ENCODE results near the gene CAPN11.

CAPN11 gene

DNA sequence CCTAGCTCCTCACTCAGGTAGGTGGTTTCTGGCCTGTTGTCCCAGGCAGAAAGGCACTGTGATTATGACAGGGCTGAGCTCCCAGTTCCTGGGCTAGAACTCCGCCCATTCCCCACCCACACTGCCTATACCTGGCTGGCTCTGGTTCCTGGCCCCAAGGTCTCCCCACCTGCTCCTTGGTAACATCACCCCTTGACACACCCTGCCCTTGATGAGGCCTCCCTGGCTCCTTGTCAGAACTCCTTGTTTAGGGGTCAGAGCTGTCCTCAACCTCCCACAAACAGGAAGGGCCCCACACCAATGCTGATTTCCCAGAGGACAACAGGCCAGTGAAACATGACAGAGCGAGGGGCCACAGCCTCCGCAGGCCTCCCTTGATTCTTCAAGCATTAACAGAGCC, 42.6 kb downstream of the CAPN11 start:
- no peak overlapping the region; a peak in 1 of 22 replicates for H3K27ac ChIP-seq
- H3K4me3 ChIP-seq: no peak overlapping the region
- H4K20me1 ChIP-seq: no peaks in the 10 kb centered on the region
- H3K9me3 ChIP-seq (replicated peaks in 1 of 11): no peaks in the 10 kb centered on the region
- peaks cover 5 to 30% (median 20%) of the 10 kb centered on the region in 10 experiments; a peak in 18 of 20 replicates for H3K4me1 ChIP-seq
- TF ChIP-seq Cebpa-rat (IDR thresholded peaks at IDR 0.05): no peak
- H3K27me3 ChIP-seq: no peaks in the 10 kb centered on the region; a peak in 1 of 22 replicates
- H3K9ac ChIP-seq: peak overlapping the region in 2 of 11 experiments; percentile 0 to 4; a peak in 3 of 22 replicates
- H3K36me3 ChIP-seq: no peaks in the 10 kb centered on the region
- peak overlapping the region in 10 of 11 experiments; percentile 28 to 81 (median 66); a peak in 19 of 22 replicates for H3K4me2 ChIP-seq

GRCh38 chr6:44201638-44202303, 43.2 kb downstream of the CAPN11 start:
- no peaks in the 10 kb centered on the region; a peak in 1 of 22 replicates for H3K27me3 ChIP-seq
- H3K36me3 ChIP-seq: no peaks in the 10 kb centered on the region
- peak overlapping the region in 1 of 11 experiments; percentile 4; a peak in 3 of 22 replicates for H3K9ac ChIP-seq
- no peaks in the 10 kb centered on the region for H3K9me3 ChIP-seq (replicated peaks in 1 of 11)
- TF ChIP-seq Cebpa-rat (IDR thresholded peaks at IDR 0.05): no peak
- H3K4me3 ChIP-seq: no peak overlapping the region
- peak overlapping the region in 10 of 11 experiments; percentile 28 to 81 (median 66); a peak in 18 of 22 replicates for H3K4me2 ChIP-seq
- H3K4me1 ChIP-seq: peaks cover 5 to 30% (median 20%) of the 10 kb centered on the region in 10 experiments; a peak in 18 of 20 replicates
- no peak overlapping the region; a peak in 1 of 22 replicates for H3K27ac ChIP-seq
- H4K20me1 ChIP-seq: no peaks in the 10 kb centered on the region

DNA sequence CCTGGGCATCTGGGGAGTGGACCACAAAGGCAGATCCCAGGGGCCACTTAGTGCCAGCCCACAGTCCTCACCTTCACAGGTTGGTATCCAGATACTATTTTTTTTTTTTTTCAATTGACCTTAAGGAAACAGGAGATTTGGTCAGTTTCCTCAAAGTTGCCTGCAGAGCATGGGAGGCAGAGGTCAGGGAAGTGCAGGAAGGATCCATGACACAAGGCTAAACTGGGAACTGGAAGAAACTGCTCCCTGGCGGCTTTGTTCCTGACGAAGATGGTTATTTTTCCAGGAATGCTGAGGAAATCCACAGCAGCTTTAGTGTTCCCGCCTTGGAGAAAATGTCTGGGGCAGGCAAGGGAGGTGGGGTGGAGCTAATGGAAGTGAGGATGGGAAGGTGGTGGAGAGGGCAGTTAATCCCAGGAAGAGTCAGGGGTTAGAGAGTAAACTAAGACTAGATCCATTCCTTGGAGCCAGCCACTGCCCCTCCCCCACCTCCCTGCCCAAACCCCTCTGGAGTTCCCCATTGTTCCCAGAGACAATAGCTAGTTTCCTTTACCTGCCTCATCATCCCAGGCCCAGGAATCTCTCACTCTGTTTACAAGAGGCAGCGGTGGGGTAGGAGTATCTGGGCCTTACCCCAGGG, 43.8 kb downstream of the CAPN11 start:
- Histone ChIP-seq H3K4me2 (peak overlapping the region in 7 of 11 experiments; percentile 59 to 81 (median 70); a peak in 11 of 22 replicates), H4K20me1 (no peaks in the 10 kb centered on the region), H3K9me3 (replicated peaks in 1 of 11) (no peaks in the 10 kb centered on the region), H3K4me3 (no peak overlapping the region), H3K27ac (no peak overlapping the region), H3K27me3 (no peaks in the 10 kb centered on the region; a peak in 1 of 22 replicates), H3K36me3 (no peaks in the 10 kb centered on the region), H3K4me1 (peaks cover 5 to 30% (median 20%) of the 10 kb centered on the region in 10 experiments; a peak in 18 of 20 replicates), H3K9ac (no peak overlapping the region)
- no peak for TF ChIP-seq Cebpa-rat (IDR thresholded peaks at IDR 0.05)

DNA sequence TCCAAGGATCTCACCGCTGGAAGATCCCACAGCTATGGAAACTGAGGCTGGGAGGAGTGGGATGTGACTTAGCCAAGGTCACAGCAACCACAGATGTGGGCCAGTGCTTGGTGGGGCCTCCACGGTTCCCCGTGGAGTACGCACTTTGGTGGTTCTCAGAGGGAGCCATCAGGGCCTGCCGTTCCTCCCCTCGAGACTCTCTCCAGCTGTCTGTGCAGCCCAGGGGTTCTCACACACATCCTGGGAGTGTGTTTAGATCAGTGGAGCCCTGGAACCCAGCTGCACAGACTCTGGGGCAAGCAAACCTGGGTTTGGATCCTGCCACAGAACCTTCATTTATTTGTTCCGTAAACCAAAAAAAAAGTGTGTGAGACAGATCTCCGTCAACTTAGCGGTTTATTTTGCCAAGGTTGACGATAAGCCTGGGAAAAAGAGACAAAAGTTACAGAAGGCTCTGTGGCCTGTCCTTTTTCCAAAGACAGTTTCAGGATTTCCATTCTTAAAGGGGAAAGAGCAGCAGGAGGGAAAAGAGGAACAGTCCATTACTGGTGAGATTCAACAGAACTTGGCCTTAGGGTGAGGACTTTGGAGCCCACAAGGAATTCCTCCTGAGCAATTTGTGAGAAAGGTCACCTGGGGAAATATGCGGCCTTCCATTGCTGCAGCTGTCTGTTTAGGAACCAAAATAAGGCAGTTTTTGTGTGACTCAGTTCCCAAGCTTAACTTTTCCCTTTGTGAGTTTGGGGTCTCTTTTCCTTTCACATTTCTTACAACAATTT, 44.5 kb downstream of the CAPN11 start:
- no peaks in the 10 kb centered on the region for H3K36me3 ChIP-seq
- no peak overlapping the region for H3K9ac ChIP-seq
- no peaks in the 10 kb centered on the region for H4K20me1 ChIP-seq
- H3K4me2 ChIP-seq: 0 out of 22 replicates have a peak overlapping the region, but pooled peaks of 1 of the 11 experiments have one; percentile 8
- no peak overlapping the region for H3K4me3 ChIP-seq
- no peak for TF ChIP-seq Cebpa-rat (IDR thresholded peaks at IDR 0.05)
- peaks cover 5 to 30% (median 20%) of the 10 kb centered on the region in 10 experiments; a peak in 18 of 20 replicates for H3K4me1 ChIP-seq
- H3K27me3 ChIP-seq: no peaks in the 10 kb centered on the region; a peak in 1 of 22 replicates
- H3K9me3 ChIP-seq (replicated peaks in 1 of 11): no peaks in the 10 kb centered on the region
- H3K27ac ChIP-seq: no peak overlapping the region

DNA sequence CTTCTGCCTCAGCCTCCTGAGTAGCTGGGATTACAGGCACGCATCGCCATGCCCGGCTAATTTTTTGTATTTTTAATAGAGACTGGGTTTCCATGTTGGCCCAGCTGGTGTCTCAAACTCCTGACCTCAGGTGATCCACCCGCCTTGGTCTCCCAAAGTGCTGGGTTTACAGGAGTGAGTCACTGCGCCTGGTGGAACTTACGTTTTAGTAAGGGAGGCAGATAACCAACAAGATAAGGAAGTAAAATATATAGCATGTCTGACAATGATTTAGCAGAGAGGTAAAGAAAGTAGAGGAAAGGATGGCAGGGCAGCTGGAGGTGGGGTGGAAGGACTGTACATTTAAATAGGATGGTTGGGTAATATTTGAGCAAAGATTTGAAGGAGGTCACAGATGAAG, 45.3 kb downstream of the CAPN11 start:
- no peaks in the 10 kb centered on the region for H3K9me3 ChIP-seq (replicated peaks in 1 of 11)
- peaks cover 5 to 30% (median 20%) of the 10 kb centered on the region in 10 experiments; a peak in 18 of 20 replicates for H3K4me1 ChIP-seq
- no peak overlapping the region for H3K4me2 ChIP-seq
- no peak overlapping the region for H3K9ac ChIP-seq
- no peak overlapping the region for H3K27ac ChIP-seq
- no peak for TF ChIP-seq Cebpa-rat (IDR thresholded peaks at IDR 0.05)
- H4K20me1 ChIP-seq: no peaks in the 10 kb centered on the region
- no peaks in the 10 kb centered on the region for H3K36me3 ChIP-seq
- no peaks in the 10 kb centered on the region; a peak in 1 of 22 replicates for H3K27me3 ChIP-seq
- H3K4me3 ChIP-seq: no peak overlapping the region

DNA sequence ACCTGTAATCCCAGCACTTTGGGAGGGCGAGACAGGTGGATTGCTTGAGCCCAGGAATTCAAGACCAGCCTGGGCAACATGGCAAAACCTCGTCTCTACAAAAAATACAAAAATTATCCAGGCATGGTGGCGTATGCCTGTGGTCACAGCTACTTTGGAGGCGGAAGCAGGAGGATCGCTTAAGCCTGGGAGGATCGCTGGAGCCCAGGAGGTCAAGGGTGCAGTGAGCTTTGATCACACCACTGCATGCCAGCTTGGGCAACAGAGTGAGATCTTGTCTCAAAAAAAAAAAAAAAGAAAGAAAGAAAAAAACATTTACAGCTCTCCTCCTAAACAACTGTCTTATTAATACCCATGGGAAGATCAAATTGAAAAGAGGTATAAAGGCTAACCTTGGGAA, 49.3 kb downstream of the CAPN11 start:
- Histone ChIP-seq H3K27me3 (no peaks in the 10 kb centered on the region), H3K36me3 (no peaks in the 10 kb centered on the region), H3K4me1 (peaks cover 0 to 14% (median 2%) of the 10 kb centered on the region in 10 experiments; a peak in 4 of 20 replicates)

DNA sequence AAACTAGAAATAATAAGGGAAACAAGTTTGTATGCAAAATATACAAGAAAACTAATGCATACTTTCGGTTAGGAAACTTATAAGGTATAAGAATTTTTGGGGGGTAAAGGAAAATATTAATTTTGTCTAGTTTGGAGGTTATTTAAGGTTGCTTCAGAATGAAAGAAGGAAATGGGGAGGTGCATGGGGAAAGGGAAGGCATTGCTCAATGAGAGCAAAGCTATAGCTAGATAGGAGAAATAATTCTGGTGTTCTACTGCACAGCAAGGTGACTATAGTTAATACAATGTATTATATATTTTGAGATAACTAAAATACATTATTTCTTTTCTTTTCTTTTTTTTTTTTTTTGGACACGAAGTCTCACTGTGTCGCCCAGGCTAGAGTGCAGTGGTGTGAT, 52.7 kb downstream of the CAPN11 start:
- TF ChIP-seq Cebpa-rat (IDR thresholded peaks at IDR 0.05): no peak
- H3K27ac ChIP-seq: no peak overlapping the region
- H3K36me3 ChIP-seq: no peaks in the 10 kb centered on the region
- H3K4me1 ChIP-seq: peaks cover 0 to 20% (median 4%) of the 10 kb centered on the region in 10 experiments; a peak in 13 of 20 replicates
- H3K4me3 ChIP-seq: no peak overlapping the region
- no peaks in the 10 kb centered on the region for H3K9me3 ChIP-seq (replicated peaks in 1 of 11)
- no peak overlapping the region for H3K9ac ChIP-seq
- no peaks in the 10 kb centered on the region for H4K20me1 ChIP-seq
- H3K4me2 ChIP-seq: peak overlapping the region in 3 of 11 experiments; percentile 5 to 40 (median 25); a peak in 3 of 22 replicates
- H3K27me3 ChIP-seq: no peaks in the 10 kb centered on the region

More for the DNA sequence above, 49.3 kb downstream of the CAPN11 start:
- no peak overlapping the region for H3K4me2 ChIP-seq
- H3K9me3 ChIP-seq (replicated peaks in 1 of 11): no peaks in the 10 kb centered on the region
- no peak overlapping the region for H3K4me3 ChIP-seq
- H3K9ac ChIP-seq: no peak overlapping the region
- no peak for TF ChIP-seq Cebpa-rat (IDR thresholded peaks at IDR 0.05)
- no peaks in the 10 kb centered on the region for H4K20me1 ChIP-seq
- no peak overlapping the region for H3K27ac ChIP-seq

GRCh38 chr6:44214307-44214706, 55.7 kb downstream of the CAPN11 start:
- Histone ChIP-seq H3K9ac (no peak overlapping the region), H3K27me3 (no peaks in the 10 kb centered on the region), H3K4me3 (no peak overlapping the region), H3K27ac (no peak overlapping the region), H3K36me3 (no peaks in the 10 kb centered on the region), H3K4me1 (peaks cover 26 to 50% (median 32%) of the 10 kb centered on the region in 10 experiments), H4K20me1 (no peaks in the 10 kb centered on the region), H3K4me2 (no peak overlapping the region), H3K9me3 (replicated peaks in 1 of 11) (no peaks in the 10 kb centered on the region)
- TF ChIP-seq Cebpa-rat (IDR thresholded peaks at IDR 0.05): no peak
